GM12873 (cell line): ENCODE results near the gene SMC4.

Source experiments
- TF ChIP-seq, protein P1 (sequence below): IDR thresholded peaks from 2 replicates; pipeline ENCODE4 v1.5.1; 2012; ENCODE audit warnings: low read depth, mild to moderate bottlenecking, moderate library complexity, low read length, control low read depth; ENCODE audit not compliant: insufficient read depth; ENCODE audit errors: missing control alignments

SMC4 gene

DNA sequence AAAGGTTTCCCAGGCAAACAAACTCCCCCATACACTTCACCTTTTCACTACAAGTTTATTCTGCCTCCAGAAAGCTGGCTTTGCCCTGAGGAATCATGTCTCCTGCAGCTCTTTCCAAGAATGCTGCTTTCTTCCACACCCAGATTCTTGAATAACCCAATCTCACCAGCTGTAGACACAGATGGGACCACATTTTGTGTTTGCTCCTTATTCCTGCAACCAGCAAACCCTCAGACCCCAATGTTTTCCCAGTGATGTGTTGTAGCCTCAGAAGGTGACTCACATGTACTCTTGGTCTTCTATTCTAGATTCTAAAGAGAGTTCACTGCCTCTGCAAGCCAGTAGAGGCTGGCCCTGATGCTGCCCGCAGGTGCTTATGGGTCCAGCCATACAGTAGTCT, 73.8 kb downstream of the SMC4 start:
- TF ChIP-seq, protein P1, sequence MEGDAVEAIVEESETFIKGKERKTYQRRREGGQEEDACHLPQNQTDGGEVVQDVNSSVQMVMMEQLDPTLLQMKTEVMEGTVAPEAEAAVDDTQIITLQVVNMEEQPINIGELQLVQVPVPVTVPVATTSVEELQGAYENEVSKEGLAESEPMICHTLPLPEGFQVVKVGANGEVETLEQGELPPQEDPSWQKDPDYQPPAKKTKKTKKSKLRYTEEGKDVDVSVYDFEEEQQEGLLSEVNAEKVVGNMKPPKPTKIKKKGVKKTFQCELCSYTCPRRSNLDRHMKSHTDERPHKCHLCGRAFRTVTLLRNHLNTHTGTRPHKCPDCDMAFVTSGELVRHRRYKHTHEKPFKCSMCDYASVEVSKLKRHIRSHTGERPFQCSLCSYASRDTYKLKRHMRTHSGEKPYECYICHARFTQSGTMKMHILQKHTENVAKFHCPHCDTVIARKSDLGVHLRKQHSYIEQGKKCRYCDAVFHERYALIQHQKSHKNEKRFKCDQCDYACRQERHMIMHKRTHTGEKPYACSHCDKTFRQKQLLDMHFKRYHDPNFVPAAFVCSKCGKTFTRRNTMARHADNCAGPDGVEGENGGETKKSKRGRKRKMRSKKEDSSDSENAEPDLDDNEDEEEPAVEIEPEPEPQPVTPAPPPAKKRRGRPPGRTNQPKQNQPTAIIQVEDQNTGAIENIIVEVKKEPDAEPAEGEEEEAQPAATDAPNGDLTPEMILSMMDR: no peak

DNA sequence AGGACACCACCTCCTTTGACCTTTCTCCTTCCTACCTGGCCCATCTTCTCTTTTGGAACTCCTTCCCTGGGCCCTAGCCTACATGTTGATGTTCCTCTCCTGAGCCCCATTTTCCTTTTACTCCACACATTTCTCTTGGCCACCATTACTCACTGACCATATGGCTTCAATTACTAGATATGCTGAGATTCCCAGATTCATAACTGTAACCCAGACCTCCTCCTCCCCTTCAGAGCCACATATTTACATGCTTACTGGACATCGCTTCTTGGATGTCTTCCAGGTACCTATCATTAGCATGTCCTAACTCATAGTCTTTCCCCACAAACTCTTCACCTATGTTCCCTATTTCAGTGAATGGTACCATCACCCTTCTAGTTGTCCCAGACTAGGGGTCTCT, 74.5 kb downstream of the SMC4 start:
- TF ChIP-seq, protein P1: no peak

DNA sequence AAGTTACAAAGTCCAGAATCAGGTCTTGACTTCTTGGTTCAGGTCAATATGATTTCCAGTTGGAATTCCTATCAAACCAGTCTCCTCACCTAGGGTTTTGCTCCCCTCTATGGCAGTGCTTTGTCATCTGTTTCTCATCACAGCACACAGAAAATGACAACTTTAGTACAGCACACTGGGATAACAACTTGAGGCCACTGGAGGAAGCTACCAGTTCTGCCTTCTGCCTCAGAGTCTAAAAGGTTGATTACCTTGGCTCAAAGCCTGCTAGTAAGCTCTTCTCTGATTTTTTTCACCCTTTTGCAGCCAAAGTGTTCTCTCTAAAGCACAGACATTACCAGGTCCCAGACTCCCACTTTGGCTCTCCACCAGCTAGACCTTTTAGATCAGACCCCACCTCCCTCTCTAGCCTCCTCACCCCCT, 75.0 kb downstream of the SMC4 start:
- TF ChIP-seq, protein P1: no peak

DNA sequence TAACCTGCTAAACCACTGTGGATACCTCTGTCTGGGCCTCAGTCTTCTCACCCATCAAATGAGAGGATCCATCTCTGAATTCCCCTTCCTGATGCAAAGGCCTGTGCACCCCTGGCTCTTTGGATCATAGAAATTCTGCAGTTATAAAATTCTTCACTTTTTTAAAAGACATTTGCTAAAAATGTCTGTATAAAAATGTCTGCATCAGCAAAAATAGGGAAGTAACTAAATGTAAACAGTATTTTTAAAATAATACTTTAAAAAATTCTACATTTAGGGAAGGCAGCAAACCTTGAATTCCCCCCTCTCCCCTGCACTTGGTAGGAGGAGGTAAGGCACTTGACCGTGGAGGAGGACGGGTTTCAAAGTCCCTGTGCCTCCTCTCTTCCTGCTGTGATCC, 75.7 kb downstream of the SMC4 start:
- TF ChIP-seq, protein P1: no peak

DNA sequence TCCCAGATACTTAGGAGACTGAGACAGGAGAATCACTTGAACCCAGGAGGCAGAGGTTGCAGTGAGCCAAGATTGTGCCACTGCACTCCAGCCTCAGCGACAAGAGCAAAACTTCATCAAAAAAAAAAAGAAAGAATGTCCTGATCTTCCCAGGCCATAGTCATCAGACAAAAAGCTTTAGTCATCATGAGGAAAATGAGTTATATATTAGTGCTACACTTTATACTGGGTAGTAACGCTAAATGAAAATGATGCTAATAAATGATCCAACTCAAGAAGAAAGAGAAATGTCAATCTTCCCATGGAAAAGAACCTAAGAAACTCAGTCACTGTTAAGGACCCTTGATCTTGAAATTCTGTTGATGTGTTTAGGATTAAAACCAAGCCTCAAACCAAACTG, 76.4 kb downstream of the SMC4 start:
- TF ChIP-seq, protein P1: no peak

DNA sequence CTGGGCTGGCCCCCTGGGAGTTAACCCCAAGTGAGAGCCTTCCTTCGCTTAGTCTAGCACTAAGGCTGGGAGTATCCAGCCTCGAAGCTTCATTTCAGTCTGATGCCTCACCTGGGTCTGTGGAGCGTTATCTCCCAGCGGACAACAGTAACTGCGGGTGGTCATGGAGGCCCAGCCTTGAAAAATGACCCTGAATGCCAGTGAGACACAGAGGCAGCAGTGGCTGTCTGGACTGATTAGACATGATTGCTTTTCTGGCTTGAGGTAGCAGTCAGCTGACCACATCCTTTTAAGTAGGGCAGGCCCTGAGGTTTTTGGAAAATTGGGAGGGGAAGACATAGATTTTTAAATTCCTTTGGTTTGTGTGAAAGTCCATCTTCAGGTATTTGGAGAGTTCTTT, 78.3 kb downstream of the SMC4 start:
- TF ChIP-seq, protein P1: no peak

DNA sequence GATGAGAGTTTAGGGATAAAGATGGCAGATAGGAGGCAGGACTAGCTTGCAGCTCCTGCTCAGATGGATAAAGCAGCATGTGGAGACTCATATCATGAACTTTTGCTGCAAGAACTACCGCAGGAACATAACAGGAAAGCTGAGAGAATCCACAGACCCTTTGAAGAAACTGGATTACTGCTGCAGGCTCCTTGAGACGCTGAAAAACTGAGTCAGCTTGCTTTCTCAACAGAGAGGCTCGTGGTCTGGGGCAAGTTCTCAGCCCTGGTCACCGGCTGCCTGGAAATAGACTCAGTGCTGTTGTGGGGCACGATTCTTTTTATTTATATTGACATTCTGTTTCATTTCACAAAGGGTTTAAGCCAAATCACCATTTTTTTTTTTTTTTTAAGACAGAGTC, 78.9 kb downstream of the SMC4 start:
- TF ChIP-seq, protein P1: no peak
